ENCODE measurements around the gene HSPG2.
"Not testable (repeated sequence)": the region's sequence is repeated elsewhere in the genome, so short reads cannot be mapped to it uniquely, and the experiment has no call there.

HSPG2 gene

GRCh38 chr1:21834666-21835065 is 102.4 kb downstream of the HSPG2 start:
- no peak overlapping the region for H3K27ac Mint-ChIP-seq
- DNase-seq (ENCODE audit: low spot score), result no peak
- H3K27me3 Mint-ChIP-seq (ENCODE audit: low read depth), result no peaks in the 10 kb centered on the region
- no peaks in the 10 kb centered on the region for H3K4me1 Mint-ChIP-seq (ENCODE audit: low read depth)
- no peak overlapping the region for H3K4me3 Mint-ChIP-seq
- H3K36me3 Mint-ChIP-seq (ENCODE audit: low read depth), result peaks cover 6% of the 10 kb centered on the region
- H3K9me3 Mint-ChIP-seq, result peaks cover 13% of the 10 kb centered on the region

- Mint-ChIP-seq H3K4me3 (no peak overlapping the region), H3K4me1 (ENCODE audit: low read depth) (no peaks in the 10 kb centered on the region), H3K36me3 (ENCODE audit: low read depth) (peaks cover 6% of the 10 kb centered on the region), H3K27ac (no peak overlapping the region), H3K27me3 (ENCODE audit: low read depth) (no peaks in the 10 kb centered on the region), H3K9me3 (peaks cover 13% of the 10 kb centered on the region)
- no peak for DNase-seq (ENCODE audit: low spot score)
Measured at GRCh38 chr1:21834094-21834493, 103.0 kb downstream of the HSPG2 start.

GRCh38 chr1:21833392-21833976 is 103.6 kb downstream of the HSPG2 start:
- Mint-ChIP-seq H3K4me3 (no peak overlapping the region), H3K9me3 (peaks cover 13% of the 10 kb centered on the region), H3K4me1 (ENCODE audit: low read depth) (no peaks in the 10 kb centered on the region), H3K27ac (no peak overlapping the region), H3K27me3 (ENCODE audit: low read depth) (no peaks in the 10 kb centered on the region), H3K36me3 (ENCODE audit: low read depth) (peaks cover 6% of the 10 kb centered on the region)
- DNase-seq (ENCODE audit: low spot score), result no peak

DNA sequence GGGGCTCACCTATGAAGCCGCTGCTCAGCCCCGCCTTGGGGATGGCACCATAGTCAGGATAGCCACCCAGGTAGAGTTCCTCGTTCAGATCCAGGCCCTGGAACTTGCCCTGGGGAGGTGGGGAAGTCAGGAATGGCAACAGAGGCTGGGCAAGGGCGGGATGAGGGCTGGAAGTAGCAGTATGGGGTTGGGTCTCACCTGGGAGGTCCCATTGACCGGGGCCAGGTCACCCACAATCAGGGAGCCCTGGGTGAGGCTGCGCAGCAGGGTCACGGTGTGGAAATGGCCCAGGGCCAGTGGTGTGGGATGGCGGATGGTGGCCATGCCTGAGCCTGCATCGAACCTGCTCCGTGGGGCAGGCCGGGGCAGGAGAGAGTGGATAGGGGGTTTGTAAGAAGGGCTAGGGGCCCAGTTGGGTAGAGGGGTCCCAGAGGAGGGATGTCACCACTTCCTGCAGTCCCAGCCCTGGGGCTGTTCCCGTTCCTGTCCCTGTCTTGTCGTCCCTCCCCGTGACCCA is 105.6 kb downstream of the HSPG2 start:
- Mint-ChIP-seq H3K4me3 (no peak overlapping the region), H3K36me3 (ENCODE audit: low read depth) (peaks cover 6% of the 10 kb centered on the region), H3K4me1 (ENCODE audit: low read depth) (no peaks in the 10 kb centered on the region), H3K27me3 (ENCODE audit: low read depth) (no peaks in the 10 kb centered on the region), H3K9me3 (peaks cover 13% of the 10 kb centered on the region), H3K27ac (no peak overlapping the region)
- no peak for DNase-seq (ENCODE audit: low spot score)

DNA sequence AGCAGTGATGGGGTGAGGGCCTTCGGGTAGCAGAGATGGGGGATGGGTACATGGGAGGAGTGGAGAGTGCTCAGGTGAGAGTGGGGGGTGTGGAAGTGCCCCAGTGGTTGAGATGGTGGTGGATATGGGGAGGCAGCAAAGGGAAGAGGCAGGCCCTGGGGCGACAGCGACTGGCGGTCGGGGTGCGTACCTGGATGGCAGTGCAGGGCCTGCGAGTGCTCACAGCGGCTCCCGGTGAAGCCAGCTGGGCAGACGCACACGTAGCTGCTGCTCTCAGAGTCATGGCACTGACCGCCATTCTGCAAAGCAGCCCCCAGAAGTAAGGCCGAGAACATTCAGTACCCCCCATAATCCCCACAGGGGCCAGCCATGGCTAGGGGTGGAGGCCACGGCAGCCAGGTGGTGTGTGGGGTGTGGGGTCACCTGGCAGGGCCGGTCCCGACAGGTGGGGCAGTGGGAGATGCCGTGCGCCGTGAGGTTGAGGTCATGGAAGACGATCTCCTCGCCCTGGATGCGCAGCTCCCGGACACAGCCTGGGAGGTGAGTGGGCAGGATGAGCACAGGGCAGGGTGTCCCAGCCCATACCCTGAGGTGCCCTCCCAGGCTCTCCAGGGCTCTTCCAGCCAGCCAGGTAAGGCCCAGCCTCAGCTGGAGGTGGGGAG is 106.2 kb downstream of the HSPG2 start:
- peaks cover 6% of the 10 kb centered on the region for H3K36me3 Mint-ChIP-seq (ENCODE audit: low read depth)
- no peak overlapping the region for H3K4me3 Mint-ChIP-seq
- H3K9me3 Mint-ChIP-seq, result peaks cover 13% of the 10 kb centered on the region
- no peaks in the 10 kb centered on the region for H3K4me1 Mint-ChIP-seq (ENCODE audit: low read depth)
- no peaks in the 10 kb centered on the region for H3K27me3 Mint-ChIP-seq (ENCODE audit: low read depth)
- H3K27ac Mint-ChIP-seq, result no peak overlapping the region
- no peak for DNase-seq (ENCODE audit: low spot score)

GRCh38 chr1:21829294-21829693 is 107.8 kb downstream of the HSPG2 start:
- no peaks in the 10 kb centered on the region for H3K27me3 Mint-ChIP-seq (ENCODE audit: low read depth)
- H3K9me3 Mint-ChIP-seq, result peaks cover 7% of the 10 kb centered on the region
- peaks cover 2% of the 10 kb centered on the region for H3K36me3 Mint-ChIP-seq (ENCODE audit: low read depth)
- H3K4me1 Mint-ChIP-seq (ENCODE audit: low read depth), result no peaks in the 10 kb centered on the region
- no peak overlapping the region for H3K4me3 Mint-ChIP-seq
- H3K27ac Mint-ChIP-seq, result no peak overlapping the region
- DNase-seq (ENCODE audit: low spot score), result no peak

DNA sequence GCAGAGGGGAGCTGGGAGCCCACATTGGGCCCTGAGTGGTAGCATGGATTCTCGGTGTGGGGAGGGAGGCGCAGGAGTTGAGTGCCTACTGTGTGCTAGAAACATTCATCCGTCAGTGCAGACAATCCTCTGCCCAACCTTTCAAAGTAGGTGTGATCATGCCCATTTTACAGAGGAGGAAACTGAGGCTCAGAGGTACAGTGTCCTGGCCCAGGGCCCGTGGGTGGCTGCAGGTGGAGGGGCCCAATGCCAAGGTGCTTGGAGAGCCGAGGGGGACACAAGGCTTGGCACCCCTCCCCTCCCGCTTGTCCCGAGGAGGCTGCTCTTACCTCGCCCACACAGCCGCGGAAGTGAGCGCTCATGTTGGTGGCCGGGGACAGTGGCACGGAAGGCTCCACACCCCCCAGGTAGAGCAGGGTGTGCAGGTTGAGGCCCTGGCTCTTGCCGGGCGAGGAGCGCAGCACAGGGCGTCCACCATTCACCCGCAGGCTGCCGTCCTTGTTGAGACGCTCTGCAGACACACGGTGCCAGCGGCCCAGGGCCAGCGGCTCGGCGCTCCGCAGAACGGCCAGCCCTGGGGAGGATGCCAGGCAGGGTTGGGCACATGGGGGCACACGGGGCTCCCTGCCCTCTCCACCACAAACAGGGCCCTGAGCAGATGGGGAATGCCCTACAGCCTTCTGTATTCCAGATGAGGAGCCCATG is 108.5 kb downstream of the HSPG2 start:
- DNase-seq (ENCODE audit: low spot score), result no peak
- Mint-ChIP-seq H3K27me3 (ENCODE audit: low read depth) (no peaks in the 10 kb centered on the region), H3K4me3 (no peak overlapping the region), H3K9me3 (peaks cover under 1% of the 10 kb centered on the region), H3K4me1 (ENCODE audit: low read depth) (no peaks in the 10 kb centered on the region), H3K36me3 (ENCODE audit: low read depth) (no peaks in the 10 kb centered on the region), H3K27ac (no peak overlapping the region)

GRCh38 chr1:21828075-21828474 is 109.0 kb downstream of the HSPG2 start:
- Mint-ChIP-seq H3K4me3 (no peak overlapping the region), H3K36me3 (ENCODE audit: low read depth) (no peaks in the 10 kb centered on the region), H3K9me3 (no peaks in the 10 kb centered on the region), H3K27me3 (ENCODE audit: low read depth) (no peaks in the 10 kb centered on the region), H3K4me1 (ENCODE audit: low read depth) (no peaks in the 10 kb centered on the region), H3K27ac (no peak overlapping the region)
- DNase-seq (ENCODE audit: low spot score), result no peak

DNA sequence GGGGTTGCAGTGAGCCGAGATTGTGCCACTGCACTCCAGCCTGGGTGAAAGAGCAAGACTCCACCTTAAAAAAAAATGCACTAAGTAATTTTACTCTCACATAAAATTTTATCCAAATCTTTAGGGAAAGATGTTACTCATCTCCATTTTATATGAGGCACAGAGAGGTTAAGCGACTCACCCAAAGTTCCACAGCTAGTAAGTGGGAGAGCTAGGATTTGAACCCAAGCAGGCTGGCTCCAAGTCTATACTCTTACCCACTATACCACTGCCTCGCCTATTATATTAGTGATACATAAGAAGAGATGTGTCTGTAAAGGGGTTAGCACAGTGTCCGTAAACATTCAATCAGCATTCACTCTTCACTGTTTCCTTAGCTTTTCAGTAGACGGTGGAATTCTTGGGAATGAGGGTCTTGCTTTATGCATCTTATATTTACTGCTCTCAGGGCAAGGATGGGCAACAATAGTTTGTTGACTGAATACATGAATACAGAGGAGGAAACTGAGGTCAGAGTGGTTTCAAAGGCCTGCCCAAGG is 109.9 kb downstream of the HSPG2 start:
- no peak overlapping the region for H3K4me3 Mint-ChIP-seq
- no peaks in the 10 kb centered on the region for H3K36me3 Mint-ChIP-seq (ENCODE audit: low read depth)
- no peak for DNase-seq (ENCODE audit: low spot score)
- H3K27me3 Mint-ChIP-seq (ENCODE audit: low read depth), result no peaks in the 10 kb centered on the region
- H3K9me3 Mint-ChIP-seq, result no peaks in the 10 kb centered on the region
- no peaks in the 10 kb centered on the region for H3K4me1 Mint-ChIP-seq (ENCODE audit: low read depth)
- H3K27ac Mint-ChIP-seq, result no peak overlapping the region

DNA sequence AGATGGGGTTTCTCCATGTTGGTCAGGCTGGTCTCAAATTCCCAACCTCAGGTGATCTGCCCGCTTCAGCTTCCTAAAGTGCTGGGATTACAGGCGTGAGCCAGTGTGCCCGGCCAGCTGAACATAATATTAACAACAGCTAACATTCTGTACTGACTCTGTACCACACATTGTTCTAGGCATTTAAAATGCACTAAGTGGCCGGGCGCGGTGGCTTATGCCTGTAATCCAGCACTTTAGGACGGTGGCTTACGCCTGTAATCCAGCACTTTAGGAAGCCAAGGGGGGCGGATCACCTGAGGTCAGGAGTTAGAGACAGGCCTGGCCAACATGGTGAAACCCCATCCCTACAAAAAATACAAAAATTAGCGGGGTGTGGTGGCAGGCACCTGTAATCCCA is 110.4 kb downstream of the HSPG2 start:
- not testable (repeated sequence) for H3K27me3 Mint-ChIP-seq (ENCODE audit: low read depth); H3K9me3 Mint-ChIP-seq; H3K4me3 Mint-ChIP-seq; H3K4me1 Mint-ChIP-seq (ENCODE audit: low read depth); DNase-seq (ENCODE audit: low spot score); H3K36me3 Mint-ChIP-seq (ENCODE audit: low read depth); H3K27ac Mint-ChIP-seq

GRCh38 chr1:21825393-21825792 is 111.7 kb downstream of the HSPG2 start:
- Mint-ChIP-seq H3K27me3 (ENCODE audit: low read depth) (no peaks in the 10 kb centered on the region), H3K9me3 (no peaks in the 10 kb centered on the region), H3K36me3 (ENCODE audit: low read depth) (no peaks in the 10 kb centered on the region), H3K4me1 (ENCODE audit: low read depth) (no peaks in the 10 kb centered on the region), H3K4me3 (no peak overlapping the region), H3K27ac (no peak overlapping the region)
- DNase-seq (ENCODE audit: low spot score), result no peak

- Mint-ChIP-seq H3K9me3 (no peaks in the 10 kb centered on the region), H3K4me3 (no peak overlapping the region), H3K4me1 (ENCODE audit: low read depth) (no peaks in the 10 kb centered on the region), H3K27me3 (ENCODE audit: low read depth) (no peaks in the 10 kb centered on the region), H3K27ac (no peak overlapping the region), H3K36me3 (ENCODE audit: low read depth) (no peaks in the 10 kb centered on the region)
- no peak for DNase-seq (ENCODE audit: low spot score)
Measured at GRCh38 chr1:21824926-21825325, 112.2 kb downstream of the HSPG2 start.

DNA sequence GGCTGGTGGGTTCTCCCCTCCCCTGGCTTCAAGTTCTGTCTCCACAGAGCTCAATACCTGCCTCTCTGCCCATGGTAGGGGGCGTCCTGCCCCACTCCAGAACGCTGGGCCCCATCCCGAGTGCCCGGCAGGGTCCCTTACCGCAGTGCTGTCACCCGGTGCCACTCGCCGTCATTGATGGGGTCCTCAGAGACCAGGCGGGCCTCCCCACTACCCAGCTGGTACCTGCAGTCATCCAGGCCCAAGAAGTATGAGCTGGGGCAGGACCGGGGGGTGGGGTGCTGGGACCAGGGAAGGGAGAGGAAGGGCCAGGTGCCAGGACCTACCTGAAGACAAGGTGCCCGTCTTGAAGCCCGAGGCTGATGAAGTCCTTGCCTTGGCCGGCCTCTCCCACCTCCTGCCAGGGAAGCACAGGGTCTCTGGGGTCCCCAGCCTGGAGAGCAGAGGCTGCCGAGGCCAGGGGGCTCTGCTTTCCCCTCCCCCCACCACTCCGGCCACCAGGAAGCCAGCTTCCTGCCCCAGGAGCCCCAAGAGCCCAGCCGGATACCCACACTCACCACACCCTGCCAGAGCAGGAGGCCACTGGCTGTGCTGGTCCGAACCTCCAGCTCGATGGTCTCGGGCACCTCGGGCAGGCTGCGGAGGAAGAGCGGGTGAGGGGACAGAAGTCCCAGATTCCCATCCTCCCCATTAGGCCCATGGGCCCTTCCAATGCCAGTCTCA is 113.0 kb downstream of the HSPG2 start:
- Mint-ChIP-seq H3K4me1 (ENCODE audit: low read depth) (no peaks in the 10 kb centered on the region), H3K9me3 (no peaks in the 10 kb centered on the region), H3K27me3 (ENCODE audit: low read depth) (no peaks in the 10 kb centered on the region), H3K4me3 (no peak overlapping the region), H3K36me3 (ENCODE audit: low read depth) (no peaks in the 10 kb centered on the region), H3K27ac (no peak overlapping the region)
- no peak for DNase-seq (ENCODE audit: low spot score)
